Measurements from ENCODE around the gene GPRC5D.

GPRC5D gene

DNA sequence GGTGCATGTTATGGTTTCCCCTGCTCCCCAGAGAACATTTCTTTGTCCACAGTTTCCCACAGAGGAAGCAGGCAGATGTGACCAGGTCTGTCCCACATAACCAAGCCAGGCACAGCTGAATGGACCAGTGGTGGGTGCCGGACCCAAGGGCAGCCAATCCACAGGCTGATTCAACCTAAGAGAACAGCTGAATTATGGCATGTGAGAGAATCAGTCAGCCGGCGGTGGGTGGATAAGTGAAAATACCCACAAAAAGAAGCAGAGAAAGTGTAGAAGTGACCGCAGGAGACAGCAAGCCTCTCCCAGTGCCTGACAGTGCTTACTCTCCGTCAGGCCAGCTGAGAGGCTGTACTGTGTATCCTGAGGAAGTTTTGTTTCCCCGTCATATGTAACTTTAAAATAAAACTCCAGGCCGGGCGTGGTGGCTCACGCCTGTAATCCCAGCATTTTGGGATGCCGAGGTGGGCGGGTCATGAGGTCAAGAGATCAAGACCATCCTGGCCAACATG is 14.9 kb downstream of the GPRC5D start:
- no peak for DNase-seq (ENCODE audit: low read depth, low spot score)

DNA sequence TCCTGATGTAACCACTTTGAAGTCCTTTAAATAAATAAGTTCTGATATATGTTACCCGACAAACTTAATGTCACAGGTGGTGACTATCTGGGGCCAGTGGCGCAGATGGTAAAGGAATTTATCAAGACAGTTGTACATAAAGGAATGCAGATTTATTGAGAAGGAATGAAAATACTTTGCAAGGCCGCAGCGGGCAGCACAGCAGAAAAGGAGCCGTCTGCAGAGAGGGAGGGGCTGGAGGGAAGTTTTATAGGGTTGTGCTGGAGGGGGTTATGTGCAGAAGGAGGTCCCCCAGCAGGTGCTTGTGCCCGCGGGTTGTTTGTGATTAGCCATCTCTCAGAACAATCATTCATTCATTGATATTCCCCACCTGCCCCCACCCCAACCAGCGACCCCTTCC is 17.4 kb downstream of the GPRC5D start:
- no peak for DNase-seq (ENCODE audit: low read depth, low spot score)

DNA sequence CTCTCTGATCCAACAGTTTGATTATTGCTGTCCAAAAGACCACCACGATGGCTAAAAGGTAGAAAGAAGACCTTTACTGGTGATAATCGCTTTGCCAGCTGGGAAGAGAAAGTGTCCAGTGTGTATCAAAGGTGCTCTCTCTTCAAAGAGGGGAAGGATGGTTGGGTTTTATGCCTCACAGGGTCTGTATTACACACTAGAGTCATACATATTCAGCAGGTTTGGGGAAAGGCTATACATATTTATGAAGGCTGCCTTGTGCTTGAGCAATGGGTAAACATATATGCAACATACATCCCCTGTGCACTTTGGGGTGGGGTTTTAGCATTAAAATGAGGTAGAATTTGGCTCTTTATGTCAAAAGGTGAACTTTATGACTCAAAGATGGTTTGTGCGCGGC is 18.2 kb downstream of the GPRC5D start:
- DNase-seq (ENCODE audit: low read depth, low spot score): no peak

DNA sequence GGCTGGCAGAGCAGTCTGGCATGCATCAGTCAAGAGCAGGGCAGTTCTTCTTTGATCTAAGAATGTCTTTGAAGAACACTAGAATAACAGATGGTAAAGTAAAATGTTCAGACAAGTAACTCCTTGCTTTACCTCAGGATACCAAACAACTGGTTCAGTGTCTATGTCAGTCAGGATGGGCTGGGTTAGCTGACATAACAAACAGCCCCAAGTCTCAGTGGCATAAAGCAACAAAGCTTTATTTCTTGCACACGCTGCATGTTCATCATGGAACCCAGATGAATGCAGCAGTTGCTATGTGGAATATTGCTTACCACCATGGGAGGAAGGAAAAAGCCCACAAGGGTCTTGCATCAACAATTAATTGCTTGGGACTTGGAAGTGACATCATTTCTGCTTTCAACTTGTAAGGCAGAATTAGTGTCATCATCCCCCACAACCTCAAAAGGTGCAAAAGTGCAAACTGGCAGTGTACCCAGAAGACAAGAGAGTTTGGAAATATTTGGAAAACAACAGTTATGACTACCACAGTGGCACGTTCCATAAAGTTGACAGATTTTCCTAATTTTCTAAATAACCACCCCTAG is 21.2 kb downstream of the GPRC5D start:
- no peak for DNase-seq (ENCODE audit: low read depth, low spot score)

DNA sequence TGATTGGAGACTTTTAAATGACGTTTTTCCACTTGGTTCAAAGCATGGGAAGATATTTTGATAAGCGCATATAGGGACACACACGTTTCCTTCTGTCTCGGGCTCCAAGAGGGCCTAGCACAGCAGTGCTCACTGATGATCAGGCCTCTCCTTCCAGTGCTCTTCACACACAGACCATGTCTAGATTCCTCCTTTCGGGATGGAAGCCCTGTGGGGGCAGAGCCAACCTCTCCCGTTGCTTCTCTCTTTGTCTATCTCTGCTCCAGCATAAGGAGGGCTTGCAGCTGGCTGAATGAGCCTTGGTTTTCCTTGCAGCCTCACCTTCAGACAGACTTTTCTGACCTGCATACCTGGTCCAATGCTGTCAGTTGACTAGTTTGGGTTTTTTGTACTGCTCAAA is 22.3 kb downstream of the GPRC5D start:
- DNase-seq (ENCODE audit: low read depth, low spot score): no peak

DNA sequence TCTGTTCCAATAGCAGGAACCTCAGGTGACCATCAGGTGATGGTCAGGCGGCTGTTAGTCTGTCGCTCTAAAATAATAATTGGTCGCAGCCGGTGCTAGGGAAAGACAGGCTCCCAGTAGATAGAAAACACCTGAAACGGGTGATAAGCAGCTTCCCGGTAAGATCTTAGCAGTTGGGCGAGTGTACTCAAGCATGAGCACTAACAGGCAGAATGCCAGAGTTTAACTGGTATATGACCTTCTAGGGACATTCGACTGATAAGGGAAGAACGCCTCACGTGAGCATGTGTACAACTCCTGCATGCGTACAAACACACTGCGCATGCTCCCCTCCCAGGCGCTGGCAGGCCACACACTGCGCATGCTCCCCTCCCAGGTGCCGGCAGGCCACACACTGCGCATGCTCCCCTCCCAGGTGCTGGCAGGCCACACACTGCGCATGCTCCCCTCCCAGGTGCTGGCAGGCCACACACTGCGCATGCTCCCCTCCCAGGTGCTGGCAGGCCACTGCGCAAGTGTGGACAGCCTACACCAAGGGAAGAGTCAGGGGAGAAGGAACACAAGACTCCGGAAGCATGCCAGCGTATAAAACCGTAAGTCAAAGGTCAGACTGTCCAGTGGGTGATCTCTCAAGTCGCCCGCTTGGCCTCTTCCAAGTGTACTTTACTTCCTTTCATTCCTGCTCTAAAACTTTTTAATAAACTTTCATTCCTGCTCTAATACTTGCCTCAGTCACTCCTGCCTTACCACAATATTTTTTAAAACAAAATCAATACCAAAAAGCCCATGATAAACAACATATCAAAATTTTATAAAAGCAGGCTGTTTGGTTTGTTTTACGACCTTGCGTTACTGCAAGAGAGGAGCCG is 24.5 kb downstream of the GPRC5D start:
- peak; percentile 13 for DNase-seq (ENCODE audit: low read depth, low spot score)

DNA sequence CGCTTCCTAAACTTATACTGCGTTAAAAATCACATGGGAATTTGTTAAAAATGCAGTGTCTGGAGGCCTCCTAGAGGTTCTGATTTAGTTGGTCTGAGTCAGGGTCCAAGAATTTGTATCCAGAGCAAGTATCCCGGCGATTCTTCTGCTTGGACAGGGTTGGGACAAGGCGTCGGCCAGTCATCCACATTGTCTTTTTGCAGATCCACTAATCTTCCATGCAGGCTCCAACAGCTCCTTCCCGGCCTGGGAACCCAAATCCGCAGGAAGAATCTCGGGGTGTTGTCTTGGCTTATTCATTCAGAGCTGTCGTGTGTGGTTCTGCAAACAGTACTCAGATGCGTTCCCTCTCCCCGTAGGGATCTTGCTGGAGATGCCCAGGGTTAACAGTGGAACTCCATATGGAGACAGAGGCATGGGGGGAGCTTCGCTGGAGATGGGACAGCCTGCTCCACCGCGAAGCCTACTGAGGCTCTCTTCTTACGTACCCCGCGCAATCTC is 25.3 kb downstream of the GPRC5D start:
- no peak for DNase-seq (ENCODE audit: low read depth, low spot score)

DNA sequence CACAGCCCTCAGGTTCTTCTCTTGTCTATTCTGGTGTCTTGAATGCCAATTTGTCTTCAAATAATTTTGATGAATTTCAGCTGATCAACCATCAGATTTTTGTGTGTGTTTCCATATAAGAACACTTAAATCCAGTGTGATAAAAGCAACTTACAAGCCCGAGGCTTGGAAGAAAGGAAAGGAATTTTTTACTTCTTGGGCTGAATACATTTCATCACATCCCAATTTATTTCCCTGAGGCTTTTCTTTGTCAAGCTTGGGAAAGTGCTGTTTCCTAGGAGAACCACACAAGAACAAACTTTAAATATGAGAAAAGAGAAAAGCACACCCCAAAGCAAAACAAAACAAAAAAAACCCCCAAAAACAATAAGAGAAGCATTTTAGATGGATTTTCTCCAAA is 26.6 kb downstream of the GPRC5D start:
- no peak for DNase-seq (ENCODE audit: low read depth, low spot score)

DNA sequence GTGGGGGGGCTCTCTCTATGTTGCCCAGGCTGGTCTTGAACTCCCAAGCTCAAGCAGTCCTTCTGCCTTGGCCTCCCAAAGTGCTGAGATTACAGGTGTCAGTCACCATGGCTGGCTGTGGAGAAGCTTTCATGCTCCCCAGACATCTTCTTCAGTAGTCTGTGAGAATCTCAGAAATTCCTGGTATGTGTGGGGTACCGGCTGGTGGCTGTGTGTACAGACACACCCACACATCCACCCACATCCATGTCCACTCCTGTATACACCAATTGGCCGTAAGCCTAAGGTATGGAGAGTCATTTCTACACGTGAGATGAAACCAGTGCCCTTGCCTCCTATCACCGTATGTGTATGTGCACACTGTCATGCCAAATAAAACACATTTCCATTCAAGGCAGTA is 27.8 kb downstream of the GPRC5D start:
- no peak for DNase-seq (ENCODE audit: low read depth, low spot score)

DNA sequence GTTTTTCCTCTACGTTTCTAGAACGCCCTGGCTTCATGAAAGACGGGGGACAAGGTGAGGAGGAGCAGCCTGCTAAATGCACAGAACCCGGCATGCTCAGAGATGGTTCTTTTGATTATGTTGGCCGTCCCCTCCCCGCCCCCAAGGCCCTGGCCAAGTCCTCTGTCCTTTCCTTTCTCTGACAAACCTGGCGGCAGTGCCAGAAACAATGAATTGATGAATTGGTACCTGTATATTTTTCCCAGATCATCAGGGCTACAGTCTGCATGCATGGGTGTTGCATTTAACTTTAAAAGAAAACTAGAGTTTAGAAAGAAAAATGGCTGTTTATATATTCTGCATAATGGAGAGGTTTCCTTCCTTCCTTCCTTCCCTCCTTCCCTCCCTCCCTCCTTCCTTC is 29.0 kb downstream of the GPRC5D start:
- no peak for DNase-seq (ENCODE audit: low read depth, low spot score)

DNA sequence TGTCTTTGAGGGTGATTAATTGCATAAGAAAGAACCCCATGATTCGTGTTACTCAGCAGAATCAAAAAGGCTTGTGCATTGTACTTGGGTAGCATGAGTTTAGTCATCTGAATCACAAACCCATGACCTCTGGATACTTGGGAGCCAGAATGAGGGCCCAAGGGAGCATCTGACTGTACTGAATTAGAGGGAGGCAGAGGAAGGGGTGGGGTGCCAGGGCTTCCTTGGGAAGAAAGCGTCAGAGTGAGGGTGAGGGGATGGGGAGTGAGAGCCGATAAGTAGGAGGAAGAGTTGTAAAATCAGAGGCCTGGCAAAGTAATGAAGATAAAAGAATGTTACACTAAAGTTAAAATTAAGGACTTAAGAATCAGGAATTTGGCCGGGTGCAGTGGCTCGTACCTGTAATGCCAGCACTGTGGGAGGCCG is 29.8 kb downstream of the GPRC5D start:
- no peak for DNase-seq (ENCODE audit: low read depth, low spot score)

DNA sequence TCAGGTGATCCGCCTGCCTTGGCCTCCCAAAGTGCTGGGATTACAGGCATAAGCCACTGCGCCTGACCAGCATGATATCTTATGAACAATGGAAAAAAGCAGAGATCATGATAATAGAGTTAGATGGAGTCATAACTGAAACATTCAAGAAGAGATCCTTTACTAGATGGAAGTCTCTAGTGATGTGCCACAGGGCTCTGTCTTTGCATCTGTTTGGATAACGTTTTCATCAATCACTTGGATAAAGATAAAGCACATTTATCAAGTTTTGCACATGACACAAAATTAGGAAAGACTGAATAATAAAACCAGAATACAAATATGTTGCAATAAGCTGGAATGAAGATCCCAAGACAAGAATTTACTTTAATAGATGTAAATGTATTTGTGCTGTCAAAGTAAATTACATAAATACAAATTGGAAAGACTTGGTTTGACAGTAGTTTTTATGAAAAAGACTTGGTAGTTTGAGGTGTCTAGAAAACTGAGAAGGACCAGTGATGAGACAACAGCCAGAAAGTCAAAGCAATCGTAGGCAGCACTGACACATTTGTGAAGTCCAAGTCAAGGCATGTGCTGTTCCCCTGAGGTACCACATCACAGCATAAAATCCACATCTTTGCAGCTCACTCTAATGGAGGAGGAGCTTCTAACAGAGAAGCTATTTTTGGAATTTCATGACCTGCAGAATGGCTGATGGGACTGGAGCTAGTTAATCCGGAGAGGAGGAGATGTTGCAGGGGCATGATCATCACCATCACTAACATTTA is 32.1 kb downstream of the GPRC5D start:
- no peak for DNase-seq (ENCODE audit: low read depth, low spot score)

DNA sequence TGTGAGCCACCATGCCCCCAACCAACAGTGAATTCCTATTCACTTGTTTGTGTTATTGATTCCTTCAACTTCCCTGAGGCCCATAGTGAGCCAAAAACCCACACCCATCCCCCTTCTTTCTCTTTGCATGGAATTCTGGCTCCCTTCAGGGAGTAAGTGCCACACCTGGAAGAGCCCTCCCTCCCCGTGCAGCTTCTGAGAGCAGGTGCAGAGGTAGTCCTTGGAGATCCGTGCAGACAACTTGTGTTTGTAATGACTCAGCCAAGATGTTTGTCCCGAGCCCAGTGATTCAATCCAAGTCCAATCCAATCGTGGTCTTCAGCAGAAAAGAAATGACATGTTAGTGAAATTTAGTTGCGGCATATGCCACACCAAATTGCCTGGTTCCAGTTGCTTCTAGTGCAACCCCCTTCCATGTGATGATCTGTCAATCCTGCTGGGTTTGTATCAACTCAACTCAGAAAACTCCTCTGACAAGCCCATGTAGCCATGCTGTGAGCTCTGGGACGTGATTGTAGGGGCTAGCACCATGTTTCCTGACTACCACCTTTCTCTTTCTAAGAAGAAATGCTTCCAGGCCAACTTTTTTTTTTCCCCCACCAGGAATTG is 33.1 kb downstream of the GPRC5D start:
- no peak for DNase-seq (ENCODE audit: low read depth, low spot score)

DNA sequence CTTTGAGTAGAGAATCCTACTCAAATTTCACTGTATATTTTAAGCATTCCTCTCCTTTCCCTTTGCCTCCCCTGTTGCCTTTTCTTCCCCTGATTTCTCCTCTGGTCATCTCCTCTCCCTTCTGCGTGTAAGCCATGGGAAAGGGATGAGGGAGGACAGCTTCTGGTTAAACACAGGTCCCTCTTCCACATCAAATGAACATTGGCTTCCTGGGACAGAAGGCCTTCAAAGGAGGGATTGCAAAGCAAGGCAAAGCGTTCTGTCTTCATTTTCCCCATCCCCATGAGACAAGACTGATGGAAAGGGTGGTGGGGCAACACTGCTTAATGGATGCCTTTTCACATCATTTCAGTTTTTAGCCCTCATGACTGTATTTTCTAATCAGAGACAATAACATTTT is 34.5 kb downstream of the GPRC5D start:
- no peak for DNase-seq (ENCODE audit: low read depth, low spot score)

DNA sequence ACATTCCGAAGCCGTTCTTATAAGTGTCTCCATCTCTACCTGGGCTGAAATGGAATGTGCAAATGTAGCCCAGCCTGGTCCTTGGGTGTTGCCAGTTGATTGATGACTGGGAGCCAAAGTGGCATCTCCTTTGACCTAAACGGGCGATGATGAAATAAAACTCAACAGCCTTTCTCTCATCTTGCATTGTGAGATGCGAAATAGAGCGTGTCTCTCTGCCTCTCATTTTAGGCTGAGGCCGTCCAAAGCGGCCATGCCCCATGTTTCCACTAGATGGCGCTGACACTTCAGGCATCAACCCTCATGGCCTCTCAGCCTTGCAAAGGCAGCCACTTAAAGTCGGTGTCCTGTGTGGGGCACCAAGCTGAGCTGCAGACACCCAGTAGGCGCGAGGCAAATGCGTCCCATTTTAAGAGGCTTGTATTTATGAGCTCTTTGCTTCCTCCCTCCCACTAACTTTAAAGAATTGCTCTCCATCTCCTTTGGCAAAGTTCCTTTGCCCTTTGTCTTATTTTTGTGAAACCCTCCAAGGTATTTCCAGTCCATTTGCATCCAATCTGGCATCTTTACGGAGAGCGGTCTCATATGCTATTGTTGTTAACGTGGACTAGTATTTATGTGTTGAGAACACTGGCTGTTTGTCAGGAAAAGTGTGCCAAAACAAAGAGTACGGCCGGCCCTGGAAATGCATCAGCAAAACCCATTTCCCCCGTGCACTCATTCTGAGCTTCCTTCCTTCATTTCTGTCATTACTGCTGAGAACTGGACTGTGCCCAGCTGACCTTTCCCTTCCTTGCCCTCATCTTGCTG is 35.6 kb downstream of the GPRC5D start:
- DNase-seq (ENCODE audit: low read depth, low spot score): peak; percentile 74

DNA sequence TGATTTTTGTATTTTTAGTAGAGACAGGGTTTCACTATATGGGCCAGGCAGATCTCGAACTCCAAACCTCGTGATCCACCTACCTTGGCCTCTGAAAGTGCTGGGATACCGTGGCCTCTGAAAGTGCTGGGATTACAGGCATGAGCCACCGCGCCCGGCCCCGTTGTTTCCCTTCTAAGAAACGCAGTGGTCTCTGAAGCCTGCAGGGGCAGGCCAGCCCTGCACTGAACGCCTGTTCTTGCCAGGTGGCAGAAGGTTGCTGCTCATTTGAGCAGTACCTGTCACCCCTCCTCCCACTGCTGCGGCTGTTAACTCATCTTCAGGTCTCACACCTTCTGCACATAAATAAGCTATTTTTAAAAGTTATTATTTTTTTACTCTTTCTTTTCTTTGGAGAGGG is 36.3 kb downstream of the GPRC5D start:
- DNase-seq (ENCODE audit: low read depth, low spot score): no peak

DNA sequence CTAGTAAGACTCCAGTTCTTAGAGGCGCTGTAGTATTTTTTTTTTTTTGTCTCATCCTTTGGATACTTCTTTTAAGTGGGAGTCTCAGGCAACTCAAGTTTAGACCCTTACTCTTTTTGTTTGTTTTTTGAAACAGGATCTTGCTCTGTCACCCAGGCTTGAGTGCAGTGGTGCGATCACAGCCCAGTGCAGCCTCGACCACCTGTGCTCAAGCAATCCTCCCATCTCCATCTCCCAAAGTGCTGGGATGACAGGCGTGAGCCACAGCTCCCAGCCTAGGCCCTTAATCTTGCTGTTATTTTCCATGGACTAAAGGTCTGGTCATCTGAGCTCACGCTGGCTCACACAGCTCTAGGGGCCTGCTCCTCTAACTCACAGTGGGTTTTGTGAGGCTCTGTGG is 39.3 kb downstream of the GPRC5D start:
- DNase-seq (ENCODE audit: low read depth, low spot score): no peak

DNA sequence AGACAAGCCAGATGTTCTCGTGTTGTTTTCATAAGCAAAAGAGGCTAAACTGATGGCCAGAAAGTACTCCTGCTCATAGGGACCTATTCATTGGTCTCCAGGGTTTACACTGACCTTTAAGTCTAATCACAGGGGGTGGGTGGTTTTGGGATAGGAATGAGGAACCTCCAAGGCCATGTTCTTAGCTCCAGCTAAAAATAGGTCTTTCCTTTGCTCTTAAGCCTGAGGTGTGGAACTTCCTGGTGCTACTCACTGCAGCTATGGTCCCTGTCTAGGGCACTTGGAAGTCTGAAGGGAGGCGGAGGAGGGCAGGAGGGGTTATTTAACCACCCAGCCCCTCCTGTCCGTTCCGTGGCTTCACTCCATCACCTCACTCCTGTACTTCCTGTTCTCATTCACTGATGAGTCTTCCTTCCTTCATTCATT is 42.0 kb downstream of the GPRC5D start:
- DNase-seq (ENCODE audit: low read depth, low spot score): no peak

DNA sequence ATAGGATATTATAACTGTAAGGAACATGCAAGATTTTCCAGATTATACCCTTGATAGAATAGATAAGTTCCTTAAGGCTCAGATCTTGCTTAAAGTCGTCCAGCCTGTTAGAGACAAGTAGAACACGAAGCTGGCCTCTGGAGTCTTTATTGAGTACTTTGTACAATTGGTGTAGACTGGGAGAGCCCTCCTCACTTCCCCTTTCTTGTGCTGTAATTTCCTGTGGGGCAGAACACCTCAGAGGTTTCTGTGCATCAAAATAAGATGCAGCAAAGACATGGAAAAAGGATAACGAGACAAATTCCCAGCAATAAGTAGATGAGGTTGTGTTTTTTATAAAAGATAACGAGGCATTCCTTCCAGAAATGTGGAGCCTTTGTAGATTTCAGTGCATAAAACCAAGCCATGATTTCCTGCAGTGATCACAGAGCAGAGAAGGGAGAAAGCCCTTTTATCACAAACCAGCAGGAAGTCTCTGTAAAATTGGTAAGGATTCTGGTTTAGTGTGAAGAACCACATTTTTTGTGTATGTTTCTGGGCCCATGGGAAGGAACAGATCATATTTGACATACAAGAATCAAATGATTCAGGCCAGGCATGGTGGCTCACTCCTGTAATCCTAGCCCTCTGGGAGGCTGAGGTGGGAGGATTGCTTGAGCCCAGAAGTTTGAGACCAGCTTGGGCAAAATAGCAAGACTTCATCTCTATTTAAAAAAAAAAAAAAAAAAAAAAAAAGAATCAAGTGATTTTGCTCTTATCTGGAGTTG is 42.6 kb downstream of the GPRC5D start:
- DNase-seq (ENCODE audit: low read depth, low spot score): no peak

DNA sequence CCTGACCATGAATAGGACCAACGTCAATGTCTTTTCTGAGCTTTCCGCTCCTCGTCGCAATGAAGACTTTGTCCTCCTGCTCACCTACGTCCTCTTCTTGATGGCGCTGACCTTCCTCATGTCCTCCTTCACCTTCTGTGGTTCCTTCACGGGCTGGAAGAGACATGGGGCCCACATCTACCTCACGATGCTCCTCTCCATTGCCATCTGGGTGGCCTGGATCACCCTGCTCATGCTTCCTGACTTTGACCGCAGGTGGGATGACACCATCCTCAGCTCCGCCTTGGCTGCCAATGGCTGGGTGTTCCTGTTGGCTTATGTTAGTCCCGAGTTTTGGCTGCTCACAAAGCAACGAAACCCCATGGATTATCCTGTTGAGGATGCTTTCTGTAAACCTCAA is 43.3 kb downstream of the GPRC5D start:
- DNase-seq (ENCODE audit: low read depth, low spot score): no peak
